Activated T-cell treated with anti-CD3 and anti-CD28 coated beads, Interleukin-2, amount 50 U/mL, for 48 hours (primary cell): ENCODE measurements around the gene CABP7.
"Not testable (repeated sequence)": the region's sequence is repeated elsewhere in the genome, so short reads cannot be mapped to it uniquely, and the experiment has no call there.

Source experiments
- DNase-seq, 2 experiments: peaks; one replicate each; pipeline ENCODE4 v3.0.0-alpha.2; 2020

Gene CABP7

DNA sequence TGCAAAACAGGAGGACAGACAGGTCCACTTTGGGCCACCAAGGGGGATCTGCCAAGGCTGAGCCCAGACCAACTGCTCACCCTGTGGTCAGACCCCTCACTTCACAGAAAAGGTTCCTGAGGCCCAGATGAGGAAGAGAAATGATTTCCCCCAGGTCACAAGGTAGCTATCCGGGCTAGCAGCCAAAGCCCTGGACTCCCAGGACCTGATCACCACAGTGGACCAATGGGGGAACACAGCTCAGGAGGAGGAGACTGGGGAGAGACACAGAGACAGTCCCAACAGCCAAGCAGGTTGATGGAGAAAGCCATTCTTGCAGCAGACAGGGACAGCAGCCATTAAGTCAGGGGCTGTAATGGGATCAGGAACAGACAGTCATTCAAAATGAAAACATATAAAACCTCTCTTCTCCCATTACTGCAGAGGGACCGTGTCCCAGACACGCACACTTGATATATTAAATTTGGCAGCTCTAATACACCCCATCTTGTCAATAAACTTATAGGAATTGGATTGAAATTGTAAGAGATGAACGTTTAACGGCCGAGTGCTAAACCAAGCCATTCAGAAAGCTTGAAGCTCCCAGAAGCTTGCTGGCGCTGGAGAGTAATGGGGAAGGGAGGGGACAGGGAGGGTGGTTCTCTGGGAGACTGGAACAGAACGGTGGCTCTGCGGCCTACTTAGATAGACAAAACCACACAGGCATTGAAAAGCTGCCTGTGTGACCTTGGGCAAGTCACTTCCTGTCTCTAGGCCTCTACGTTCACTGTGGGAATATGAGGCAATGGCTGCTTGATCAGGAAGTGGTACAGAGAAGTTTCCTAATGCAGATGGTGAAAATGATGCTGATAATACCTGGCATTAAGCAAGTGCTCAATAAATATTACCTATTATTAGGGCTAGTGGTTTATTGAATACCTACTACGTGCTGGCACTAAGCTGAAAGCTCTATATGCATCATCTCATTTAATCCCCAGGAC lies 31.0 kb downstream of the CABP7 start:
- DNase-seq, result peak; percentile 25 to 29

DNA sequence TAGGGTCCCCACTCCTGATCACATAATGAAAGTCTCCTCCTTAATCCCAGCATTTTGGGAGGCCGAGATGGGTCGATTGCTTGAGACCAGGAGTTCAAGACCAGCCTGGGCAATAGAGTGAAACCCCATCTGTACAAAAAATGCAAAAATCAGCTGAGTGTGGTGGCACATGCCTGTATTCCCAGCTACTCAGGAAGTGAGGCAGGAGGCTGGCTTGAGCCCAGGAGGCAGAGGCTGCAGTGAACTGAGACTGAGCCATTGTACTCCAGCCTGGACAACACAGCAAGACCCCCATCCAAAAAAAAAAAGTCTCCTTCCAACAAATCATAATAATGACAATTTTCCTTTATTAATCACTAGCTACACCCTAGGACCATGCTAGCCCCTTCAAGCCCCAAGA lies 31.9 kb downstream of the CABP7 start:
- DNase-seq, result no peak

DNA sequence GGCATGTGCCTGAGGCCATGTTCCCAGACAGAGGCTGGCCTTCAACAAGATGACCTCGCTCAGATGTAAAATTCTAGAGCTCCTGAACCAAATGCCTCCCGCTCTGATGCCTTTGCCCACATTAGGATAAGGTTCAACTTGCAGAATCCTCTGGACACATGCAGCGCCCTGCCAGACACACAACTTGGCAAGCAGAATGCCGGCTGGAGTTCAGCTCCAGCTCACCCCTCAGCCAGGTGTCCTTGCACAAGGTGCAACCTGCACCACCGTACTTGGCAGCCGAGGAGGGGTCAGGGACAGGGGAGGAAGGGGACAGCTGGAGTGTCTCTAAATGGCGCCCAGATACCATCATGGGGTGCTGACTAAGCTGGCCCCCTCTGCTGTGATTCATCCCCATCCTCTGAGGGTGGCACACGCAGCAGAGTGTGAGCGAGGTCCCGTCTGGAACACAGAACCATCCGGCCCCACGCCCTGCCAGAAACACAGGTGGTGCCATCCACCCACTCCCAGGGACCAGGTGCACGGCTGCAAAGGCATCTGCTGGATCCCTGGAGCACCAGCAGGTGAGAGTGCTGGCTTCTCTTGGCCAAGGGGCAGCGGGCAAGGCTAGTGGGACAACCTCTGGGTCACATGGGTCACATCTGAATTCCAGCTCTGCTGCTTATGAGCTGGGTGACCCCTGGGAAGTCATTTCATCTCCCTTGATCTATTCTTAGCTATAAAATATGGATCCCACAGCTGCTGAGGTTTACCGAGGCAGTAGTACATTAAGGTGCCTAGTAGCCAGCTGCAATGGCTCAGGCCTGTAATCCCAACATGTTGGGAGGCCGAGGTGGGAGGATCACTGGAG lies 34.2 kb downstream of the CABP7 start:
- no peak for DNase-seq

DNA sequence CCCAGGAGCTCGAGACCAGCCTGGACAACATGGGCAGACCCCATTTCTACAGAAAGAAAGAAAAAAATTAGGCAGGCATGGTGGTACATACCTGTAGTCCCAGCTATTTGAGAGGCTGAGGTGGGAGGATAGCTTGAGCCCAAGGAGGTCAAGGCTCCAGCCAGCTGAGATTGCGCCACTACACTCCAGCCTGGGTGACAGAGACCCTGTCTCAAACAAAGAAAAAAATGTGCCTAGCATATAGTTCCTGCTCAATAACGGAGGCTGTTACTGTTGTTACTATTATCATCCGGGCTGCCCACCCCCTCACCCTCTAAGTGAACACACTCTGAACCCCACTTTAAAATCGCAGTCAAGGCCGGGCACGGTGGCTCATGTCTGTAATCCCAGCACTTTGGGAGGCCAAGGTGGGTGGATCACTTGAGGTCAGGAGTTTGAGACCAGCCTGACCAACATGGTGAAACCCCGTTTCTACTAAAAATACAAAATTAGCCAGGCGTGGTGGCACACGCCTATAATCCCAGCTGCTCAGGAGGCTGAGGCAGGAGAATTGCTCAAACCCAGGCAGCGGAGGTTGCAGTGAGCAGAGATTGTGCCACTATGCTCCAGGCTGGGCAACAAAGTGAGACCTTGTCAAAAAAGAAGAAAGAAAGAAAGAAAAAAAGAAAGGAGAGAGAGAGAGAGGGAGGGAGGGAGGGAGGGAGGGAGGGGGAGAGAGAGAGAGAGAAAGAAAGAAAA lies 35.0 kb downstream of the CABP7 start:
- not testable (repeated sequence) for DNase-seq

DNA sequence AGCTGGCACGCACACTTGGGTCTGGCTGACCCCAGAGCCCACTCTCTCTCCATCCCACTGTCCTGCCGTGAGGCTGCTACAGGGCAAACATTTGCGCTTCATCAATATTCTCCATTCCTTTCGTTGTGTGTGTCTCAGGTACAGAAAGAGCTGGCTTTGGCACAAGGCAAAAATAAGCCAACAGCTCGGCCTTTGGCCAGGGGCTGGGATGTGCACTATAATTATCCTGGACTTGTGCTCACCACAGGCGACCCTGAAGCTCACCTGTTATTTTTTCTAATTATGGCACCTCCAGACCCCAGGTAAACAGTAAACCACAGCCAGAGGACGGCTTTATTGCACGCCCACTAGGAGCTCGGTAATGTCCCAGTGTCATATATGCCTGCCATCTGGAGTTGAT lies 36.1 kb downstream of the CABP7 start:
- DNase-seq, result no peak

DNA sequence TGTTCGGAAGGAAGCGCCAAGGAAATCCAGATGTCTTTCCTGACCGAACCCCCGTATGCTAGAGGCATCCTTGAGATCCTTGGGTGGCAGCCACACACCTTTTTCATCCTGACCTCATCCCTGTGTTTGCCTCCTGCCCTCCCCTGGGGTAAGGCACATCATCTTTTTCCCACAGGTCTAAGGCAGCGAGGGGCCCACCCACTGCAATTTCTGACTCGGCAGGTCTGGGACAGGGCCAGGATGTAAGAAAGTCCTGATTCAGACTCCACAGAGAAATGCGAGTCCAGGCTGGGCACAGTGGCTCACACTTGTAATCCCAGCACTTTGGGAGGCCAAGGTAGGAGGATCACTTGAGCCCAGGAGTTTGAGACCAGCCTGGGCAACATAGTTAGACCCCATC lies 36.5 kb downstream of the CABP7 start:
- DNase-seq, result no peak

DNA sequence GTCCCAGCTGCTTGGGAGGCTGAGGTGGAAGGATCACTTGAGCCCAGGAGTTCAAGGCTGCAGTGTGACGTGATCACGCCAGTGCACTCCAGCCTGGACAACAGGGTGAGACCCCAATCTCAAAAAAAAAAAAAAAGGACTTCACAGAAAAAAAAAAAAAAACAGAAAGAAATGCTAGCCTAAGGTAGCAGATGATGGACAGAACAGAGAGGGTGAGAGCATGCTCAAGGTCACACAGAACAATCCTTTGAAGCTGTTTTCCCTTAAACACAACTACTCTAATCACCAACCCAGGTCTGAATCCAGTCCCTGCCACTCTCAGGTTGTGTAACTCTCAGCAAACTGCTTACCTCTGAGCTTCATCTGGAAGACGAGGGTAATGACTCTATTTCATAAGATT lies 37.3 kb downstream of the CABP7 start:
- DNase-seq, result no peak

DNA sequence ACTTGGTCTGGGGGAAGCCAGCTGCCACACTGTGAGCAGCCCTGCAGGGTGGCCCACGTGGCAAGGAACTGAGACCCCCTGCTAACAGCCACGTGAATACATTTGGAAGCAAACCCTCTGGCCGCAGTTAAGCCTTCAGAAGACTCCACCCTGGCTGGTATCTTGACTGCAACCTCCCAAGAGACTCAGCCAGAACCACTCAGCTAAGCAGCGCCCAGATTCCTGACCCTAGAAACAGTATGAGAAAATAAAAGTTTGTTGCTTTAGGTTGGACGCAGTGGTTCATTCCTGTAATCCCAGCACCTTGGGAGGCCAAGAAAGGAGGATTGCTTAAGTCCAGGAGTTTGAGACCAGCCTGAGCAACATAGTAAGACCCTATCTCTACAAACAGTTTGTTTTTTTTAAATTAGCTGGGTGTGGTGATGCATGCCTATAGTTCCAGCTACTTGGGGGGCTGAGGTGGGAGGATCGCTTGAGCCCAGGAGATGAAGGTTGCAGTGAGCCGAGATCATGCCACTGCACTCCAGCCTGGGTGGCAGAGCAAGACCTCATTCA lies 38.3 kb downstream of the CABP7 start:
- no peak for DNase-seq

DNA sequence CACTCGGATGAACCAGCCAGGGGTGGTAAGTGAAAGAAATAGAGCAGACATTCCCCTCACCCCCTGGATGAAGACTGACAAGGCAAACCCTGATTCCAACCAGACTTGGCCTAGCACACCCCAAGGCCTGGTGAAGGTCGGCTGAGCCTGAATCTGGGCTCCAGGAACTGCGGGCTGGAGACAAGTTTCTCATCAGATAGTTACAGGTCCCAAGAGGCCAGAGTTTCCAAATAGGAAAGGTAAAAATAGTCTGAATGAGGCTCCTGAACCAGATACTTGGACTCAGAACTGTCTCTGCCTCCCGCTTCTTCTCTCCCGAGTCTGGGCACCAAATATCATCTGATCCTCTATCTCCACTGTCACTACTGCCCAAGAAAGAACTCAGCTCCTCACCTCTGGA lies 39.2 kb downstream of the CABP7 start:
- DNase-seq, result no peak

DNA sequence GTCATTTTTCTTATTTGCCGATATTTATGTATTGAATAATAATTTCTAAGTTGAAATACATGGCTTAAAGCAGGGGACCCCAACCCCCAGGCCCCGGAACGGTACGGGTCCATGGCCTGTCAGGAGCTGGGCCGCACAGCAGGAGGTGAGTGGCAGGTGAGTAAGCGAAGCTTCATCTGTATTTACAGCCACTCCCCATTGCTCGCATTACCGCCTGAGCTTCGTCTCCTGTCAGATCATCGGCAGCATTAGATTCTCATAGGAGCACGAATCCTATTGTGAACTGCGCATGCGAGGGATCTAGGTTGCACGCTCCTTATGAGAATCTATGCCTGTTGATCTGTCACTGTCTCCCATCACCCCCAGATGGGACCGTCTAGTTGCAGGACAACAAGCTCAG lies 42.5 kb downstream of the CABP7 start:
- no peak for DNase-seq

DNA sequence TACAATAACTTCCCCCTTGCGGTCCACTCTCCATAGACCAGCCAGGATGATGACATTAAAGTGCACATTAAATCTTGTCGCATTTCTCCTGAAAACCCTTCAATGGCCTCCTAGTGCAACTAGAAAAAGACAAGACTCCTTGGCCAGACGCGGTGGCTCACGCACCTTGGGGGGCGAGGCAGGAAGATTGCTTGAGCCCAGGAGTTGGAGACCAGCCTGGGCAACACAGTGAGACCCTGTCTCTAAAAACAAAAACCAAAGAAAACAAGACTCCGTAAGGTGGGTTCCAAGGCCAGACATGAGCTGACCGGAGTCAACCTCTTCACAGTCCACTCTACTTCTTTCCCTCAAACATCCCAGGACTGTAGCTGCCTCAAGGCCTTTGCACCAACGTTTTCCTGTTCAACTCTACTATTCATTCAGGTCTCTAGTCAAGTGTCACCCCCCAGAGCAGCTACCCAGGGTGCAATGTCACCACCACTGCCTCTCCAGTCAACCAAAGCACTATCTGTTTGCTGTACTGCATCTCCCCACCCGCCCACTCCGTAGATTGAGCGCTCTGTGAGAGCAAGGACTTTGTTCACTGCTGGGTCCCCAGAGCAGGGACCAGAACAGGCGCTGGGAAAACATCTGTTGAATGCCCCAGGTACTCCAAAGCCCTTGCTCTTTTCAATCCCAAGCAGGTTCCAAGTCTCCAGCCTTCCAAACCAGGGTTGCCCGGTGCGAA lies 46.3 kb downstream of the CABP7 start:
- DNase-seq, result peak in 1 of 2 experiments; percentile 53

DNA sequence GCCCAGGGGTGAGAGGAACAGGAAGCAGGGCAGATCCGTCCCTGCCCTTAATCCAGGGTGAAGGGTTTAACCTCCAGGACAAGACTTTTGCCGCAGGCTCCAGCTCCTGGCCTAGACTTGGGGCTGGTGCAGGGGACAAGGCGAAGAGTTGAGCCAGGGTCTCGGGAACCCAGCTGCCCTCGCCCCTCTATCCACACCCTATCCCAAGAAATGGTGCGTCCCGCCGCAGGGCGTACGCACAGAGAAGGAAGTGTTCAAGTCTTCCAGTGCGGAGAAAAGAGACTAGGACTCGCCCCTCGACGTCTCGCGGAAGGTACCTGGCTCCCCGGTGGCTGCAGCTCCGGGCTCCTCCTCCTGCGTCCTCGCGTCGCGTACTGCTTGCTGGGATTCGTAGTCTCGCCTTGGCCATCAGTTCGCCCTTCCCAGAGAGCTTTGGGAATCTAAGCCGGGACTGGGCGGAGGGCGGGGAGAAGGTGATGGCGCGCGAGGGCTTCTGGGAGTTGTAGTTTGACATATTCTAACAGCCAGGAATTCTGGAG lies 46.9 kb downstream of the CABP7 start, which contains the start of gene ZMAT5:
TSS of gene ZMAT5 (minus strand) at position 376 of the 539 bp plus-strand sequence. CDS start 18,463 bp downstream, outside the sequence.
- DNase-seq, result peak; percentile 92

DNA sequence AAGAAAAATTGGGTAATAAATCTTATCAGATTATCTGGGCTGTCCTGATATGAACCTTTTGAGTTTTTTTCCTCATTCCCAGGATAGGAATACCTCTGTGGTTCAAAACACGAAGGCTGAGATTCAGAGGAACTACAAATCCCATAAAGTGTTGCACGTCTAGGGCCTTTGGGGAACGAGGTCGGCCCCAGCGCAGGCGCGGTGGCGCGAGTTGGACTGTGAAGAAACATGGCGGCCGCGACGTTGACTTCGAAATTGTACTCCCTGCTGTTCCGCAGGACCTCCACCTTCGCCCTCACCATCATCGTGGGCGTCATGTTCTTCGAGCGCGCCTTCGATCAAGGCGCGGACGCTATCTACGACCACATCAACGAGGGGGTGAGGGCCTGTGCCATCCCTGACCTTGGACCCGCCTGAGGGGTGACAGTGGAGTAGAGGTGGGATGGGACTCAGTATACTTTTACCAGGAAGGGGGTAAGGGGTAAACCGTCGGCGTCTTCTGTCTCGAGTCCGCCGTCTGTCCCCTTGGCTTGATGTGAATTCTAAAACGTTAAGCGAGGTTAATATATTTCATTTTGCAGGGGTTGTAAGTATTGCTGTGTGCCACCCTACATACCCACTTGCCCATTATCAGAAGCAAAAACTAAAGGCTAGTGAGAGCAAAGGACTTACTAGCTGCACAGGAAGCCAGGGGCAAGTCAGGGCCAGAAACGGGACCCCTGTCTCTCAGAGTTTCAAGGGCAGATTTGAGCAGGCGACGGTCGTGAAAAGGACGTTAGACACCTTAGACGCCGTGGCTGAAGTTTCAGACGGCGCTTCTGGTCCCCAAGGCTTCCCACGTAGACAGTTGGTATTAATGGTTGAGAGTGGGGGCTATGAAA lies 47.6 kb downstream of the CABP7 start, which contains the start of gene UQCR10:
TSS of gene UQCR10 (plus strand) at position 199 of the 881 bp plus-strand sequence. CDS start at position 229, 30 bp downstream.
- DNase-seq, result peak; percentile 92 to 93

DNA sequence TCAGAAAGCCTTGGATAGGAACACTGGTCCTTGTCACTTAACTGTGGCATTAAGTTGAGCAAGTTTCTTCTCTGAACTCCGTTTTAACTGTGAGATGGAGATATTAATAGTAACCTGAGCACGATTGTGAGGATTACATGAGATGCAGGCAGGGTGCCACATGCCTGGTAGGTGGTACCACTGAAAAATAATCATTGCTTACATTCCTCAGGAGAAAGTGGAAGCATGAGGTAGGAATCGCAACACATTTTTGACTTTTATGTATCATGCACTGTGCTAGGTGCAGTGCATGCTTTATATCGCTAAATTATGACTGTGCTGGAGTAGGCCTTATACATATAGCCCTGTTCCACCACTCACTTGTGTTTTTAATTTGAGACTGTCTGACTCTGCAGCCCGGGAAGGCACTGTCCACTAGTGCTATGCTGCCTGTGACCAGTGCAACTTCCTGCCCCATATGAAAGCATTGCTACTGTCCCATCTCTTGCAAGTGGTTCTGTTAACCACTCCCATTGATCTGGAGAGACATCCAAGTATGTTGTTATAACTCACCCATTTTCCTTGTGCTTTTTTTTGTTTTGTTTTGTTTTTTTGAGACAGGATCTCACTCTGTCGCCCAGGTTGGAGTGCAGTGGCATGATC lies 48.4 kb downstream of the CABP7 start:
- no peak for DNase-seq

DNA sequence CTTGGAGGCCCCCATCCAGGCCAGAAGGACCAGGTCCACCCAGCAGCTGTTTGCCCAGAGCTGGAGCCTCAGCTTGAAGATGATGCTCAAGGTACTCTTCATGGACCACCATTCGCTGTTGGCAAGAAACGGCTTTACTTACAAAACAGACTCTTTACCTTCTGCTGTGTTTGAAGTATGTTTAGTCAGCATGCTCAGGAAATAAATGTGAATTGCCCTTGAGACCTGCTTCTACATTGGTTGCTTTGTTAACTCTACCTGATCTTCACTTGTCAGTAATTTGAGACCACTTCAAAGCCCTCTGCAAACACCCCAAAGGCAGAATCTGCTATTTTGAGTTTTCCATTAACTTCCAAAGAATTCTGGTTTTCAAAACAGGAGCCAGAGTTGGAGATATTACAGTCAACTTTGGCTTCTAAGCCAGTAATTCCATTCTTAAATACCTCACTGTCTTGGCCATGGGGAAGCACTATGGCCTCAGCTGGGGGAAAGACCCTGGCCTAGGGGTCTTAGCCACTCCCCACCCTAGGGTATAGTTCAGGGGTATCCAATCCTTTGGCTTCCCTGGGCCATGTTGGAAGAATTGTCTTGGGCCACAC lies 50.0 kb downstream of the CABP7 start:
- no peak for DNase-seq

DNA sequence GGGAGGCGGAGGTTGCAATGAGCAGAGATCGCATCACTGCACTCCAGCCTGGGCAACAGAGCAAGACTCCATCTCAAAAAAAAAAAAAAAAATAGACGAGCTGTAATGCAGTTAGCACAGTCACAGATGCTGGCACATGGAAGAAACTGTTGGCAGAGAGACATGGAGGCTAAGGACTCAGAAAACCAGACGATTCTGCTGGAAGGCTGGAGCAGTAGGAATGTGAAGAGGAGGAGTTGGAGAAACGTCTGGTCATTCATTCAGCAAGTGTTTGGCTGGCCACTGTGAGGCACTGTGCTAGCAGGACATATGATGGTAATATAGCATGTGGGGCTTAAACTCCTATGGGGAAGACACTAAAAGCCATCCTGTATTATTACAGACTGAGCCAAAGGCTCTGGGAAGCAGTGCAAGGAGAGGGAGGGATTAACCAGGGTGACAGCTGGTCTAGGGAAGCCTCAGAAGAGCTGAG lies 52.4 kb downstream of the CABP7 start:
- DNase-seq, result no peak

DNA sequence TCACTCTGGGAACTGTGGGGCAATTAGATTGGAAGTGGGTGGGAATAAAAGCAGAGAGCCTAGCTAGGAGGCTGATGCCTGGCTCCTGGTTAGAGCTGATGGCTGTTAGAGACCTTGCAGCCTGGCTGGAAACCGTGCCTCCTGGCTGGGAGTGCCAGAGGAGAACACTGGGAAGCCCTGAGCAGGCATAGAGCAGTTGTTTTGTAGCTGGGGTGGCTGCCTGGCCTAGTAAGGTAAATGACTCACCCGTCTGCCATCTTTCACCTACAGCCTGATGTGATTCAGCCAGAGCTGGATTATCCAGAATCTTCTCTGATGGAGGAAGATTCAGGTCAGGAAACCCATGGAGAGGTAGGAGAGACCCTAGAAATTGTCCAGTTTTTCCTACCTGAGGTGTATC lies 53.4 kb downstream of the CABP7 start:
- DNase-seq, result no peak

DNA sequence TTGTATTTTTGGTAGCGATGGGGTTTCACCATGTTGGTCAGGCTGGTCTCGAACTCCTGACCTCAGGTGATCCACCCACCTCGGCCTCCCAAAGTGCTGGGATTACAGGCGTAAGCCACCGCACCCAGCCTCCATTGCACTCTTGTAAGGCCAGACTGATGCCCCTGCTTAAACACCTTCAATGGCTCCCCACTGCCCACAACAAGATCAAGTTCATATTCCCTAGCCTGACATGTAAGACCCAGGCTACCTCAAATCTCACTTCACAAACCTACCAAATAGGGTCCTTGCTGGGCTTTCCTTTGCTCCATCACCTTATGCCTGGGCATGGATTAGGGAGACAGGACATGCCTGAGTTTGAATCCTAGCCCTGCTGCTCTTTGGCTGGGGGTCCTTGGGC lies 60.4 kb downstream of the CABP7 start:
- DNase-seq, result no peak
